ENCODE measurements around the gene C9orf50.

C9orf50 gene

GRCh38 chr9:129631674-129632129 lies 10.8 kb upstream of the C9orf50 start:
- no peak for DNase-seq (ENCODE audit: low read depth, low spot score)

DNA sequence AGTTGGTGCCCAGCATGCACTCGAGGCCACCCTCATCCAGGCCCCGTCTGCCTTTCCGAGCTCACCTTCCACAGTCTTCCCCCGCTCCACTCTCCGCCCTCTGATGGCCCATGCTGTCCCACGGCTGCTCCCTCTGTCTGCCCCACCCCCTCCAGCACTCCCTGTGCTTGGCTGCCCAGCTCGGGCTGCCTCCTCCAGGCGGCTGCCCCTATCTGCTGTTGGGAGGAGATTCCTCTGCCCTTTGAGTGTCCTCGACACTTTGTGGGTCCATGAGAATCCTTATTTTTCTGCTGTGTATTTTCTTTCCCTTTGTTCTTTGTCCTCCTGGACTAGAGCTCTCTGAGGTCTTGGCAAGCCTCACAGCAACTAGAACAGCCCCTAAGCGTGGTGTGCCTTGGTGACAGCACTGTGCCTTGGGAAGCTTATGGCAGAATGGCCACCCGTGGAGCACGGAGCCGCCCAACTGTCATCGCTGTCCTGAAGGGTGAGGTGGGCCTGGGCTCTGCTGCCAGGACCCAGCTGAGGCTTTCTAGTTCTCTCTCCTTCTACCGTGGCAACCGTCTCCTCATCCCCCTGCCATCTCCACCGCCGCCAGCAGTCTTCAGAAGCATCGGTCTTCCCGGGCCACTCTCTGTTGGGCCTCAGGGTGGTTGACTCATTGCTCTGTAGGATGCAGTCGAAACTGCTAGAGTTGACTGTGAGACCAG lies 10.2 kb upstream of the C9orf50 start:
- DNase-seq (ENCODE audit: low read depth, low spot score) = peak; percentile 56

- DNase-seq (ENCODE audit: low read depth, low spot score) = no peak
Observed at GRCh38 chr9:129629251-129629820, 8.4 kb upstream of the C9orf50 start.

GRCh38 chr9:129628709-129629108 lies 7.8 kb upstream of the C9orf50 start:
- no peak for DNase-seq (ENCODE audit: low read depth, low spot score)

DNA sequence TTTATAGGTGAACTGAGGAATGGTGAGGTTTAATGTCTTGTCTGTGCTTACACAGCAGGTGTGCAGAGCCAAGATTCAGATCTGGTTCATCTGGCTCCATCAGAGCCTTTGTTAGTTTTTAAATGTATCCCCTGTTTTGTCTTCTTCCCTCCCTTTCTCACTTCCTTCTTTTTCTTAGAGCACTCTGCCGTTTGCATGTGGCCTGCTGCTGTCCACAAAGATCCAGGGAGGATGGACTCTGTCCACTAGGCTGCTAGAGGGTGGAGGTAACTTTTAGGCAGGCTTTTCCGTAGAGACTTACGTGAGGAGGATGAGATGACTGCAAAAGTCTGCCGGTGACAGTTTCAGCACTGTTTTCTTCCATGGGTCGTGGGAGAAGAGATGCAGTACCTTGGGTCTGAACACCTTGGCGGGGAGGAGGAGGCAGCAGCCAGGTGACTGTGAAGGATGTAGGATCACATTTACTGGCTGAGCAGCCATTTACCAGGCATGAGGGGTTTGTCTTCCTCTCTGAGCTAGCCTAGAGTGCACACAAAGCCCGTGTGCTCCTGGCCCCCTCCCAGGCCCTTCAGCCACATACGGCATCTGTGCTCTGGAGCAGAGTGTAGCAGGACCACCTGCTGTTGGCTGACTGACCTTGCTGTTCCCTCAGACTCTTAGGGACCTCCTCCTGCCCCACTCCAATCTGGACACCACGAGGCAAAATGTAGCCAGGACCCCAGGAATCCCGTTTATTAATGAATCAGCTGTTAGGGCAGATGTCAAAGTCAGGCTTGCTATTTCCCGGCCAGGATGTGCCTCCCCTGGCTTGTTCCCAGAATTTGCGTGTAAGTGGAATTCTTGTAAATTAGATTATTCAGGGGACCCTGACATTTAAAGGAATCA lies 6.9 kb upstream of the C9orf50 start:
- DNase-seq (ENCODE audit: low read depth, low spot score) = no peak

DNA sequence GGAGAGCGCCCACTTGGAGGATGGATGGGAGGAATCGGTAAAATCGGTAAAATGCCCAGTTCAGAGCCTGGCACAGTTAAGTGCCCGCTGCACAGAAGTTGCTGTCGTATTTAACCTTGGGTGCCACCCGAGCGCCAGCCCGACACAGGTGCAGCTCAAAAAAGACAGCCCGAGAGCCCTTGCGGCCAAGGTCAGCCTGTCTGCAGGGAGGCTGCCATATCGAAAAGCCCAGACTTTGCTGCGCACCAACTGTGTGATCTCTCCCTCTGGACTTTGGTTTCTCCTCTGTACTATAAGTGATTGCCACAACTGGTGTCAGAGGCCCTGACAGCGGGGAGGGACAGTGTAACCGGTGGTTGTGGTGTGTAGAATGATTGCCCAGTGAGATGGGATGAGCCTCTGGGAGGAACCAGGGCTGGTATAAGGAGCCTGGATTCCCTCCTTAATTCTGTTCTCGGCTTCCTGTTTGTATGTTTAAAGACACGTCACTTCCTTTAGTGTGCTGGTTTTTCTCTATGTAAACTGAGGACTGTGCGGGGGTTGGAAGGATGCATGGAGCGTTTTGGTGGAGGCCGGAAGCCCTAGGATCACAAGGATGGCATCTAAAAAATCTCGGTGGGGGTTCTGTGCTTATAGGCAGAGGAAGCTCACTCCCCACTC lies 5.9 kb upstream of the C9orf50 start:
- DNase-seq (ENCODE audit: low read depth, low spot score) = peak; percentile 80

- peak; percentile 94 for DNase-seq (ENCODE audit: low read depth, low spot score)
Observed at GRCh38 chr9:129626079-129626624, 5.3 kb upstream of the C9orf50 start, which contains the start of gene NTMT1. Gene NTMT1, plus strand, starts transcription at chr9:129626163. Its CDS starts 6,541 bp downstream, at chr9:129632704.

DNA sequence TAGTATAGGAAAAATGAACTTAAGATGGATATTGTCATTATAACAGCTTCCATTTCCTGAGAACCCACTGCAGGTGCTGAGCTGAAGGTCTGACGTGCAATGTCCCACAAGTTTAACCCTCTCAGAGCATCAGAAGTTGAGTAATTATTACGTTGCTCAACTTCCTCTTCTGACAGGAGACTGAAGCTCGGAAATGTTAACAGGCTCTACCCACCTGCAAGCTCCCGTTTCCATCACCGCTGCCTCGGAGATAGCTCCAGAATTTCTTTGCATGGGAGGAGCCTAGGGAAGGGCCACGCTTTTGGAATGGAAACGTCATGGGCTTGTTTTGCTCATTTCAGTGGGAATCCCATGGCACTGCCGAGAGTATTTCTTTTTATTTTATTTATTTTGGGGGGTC lies 4.0 kb upstream of the C9orf50 start:
- no peak for DNase-seq (ENCODE audit: low read depth, low spot score)

- DNase-seq (ENCODE audit: low read depth, low spot score) = peak; percentile 72
Observed at GRCh38 chr9:129624168-129624759, 3.4 kb upstream of the C9orf50 start.

- DNase-seq (ENCODE audit: low read depth, low spot score) = no peak
Observed at GRCh38 chr9:129623331-129623730, 2.4 kb upstream of the C9orf50 start.

DNA sequence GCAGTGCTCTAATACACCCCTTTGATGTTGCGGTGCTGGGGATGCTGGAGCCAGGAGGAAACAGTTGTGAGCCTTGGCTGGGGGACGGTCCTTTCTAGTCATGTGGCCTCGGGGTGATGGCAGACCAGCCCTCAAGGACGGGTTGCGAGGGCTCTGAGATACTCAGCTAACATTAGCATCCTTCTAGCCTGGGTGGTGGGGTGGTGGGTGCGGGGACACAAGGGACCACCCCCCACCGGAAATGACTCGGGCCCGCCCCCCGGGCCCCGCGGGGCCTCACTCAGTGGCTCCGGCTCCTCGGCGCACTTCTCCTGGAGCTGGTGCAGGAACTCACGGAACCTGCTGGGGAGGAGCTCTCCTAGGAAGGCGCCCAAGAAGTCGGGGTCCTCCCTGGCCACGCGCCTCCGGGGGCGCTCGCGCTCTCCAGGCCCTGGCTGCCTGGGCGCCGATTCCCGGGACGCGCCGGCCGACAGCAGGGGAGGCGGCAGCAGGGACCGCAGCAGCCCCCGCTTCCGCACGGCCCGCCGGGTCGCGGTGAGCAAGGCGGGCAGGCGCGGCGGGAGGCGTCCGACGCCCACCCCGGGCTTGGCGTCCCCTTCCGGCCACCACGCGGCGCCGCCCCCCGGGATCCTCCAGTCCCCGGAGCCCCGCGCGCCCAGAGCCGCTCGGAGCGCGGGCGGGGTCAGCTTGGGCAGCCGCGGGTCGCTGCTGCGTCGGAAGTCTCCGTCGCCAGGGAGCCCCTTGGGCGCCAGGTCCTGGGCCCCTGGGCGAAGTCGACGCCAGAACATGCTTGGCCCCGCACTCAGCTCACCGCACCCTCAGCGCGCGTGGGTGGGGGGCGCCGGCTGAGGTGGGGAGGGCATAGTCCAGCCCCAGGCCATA lies 873 bp downstream of the C9orf50 start:
- DNase-seq (ENCODE audit: low read depth, low spot score) = peak; percentile 68

- DNase-seq (ENCODE audit: low read depth, low spot score) = peak; percentile 70
Observed at GRCh38 chr9:129617167-129617566, 3.7 kb downstream of the C9orf50 start.

GRCh38 chr9:129615407-129616285 lies 5.3 kb downstream of the C9orf50 start:
- DNase-seq (ENCODE audit: low read depth, low spot score) = no peak

GRCh38 chr9:129614932-129615331 lies 6.0 kb downstream of the C9orf50 start:
- DNase-seq (ENCODE audit: low read depth, low spot score) = no peak

DNA sequence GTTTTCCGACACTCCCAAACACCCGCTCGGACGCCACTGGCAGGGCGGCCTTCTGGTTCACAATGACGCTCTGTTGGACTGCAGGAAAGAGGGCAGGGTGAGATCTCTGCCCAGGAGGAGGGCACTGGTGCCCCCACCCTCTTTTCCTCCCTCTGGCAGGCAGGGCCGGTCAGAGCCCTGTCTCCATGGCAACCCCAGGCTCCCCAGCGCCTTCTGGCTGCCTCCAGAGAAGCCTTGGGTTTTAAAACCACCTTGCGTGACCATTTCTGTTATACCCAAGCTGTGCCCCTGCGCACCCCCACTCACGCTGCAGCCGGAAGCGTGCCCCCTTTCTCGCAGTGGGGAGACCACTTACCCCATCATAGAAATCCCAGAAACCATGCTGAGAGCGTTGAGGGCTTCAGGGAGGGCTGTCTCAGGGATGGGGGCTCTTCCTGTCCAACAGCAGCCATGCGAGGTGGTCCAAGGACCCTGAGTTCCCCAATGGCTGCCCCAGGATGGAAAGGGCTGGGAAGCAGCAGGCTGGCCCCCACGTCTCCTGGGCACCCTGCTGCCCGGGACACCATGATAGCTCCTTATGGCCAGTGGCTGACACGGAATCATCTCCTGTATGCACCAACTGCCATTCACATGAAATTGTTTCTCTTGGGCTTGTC lies 7.3 kb downstream of the C9orf50 start:
- peak; percentile 74 for DNase-seq (ENCODE audit: low read depth, low spot score)

GRCh38 chr9:129612815-129613519 lies 7.9 kb downstream of the C9orf50 start:
- no peak for DNase-seq (ENCODE audit: low read depth, low spot score)

- no peak for DNase-seq (ENCODE audit: low read depth, low spot score)
Observed at GRCh38 chr9:129612123-129612522, 8.8 kb downstream of the C9orf50 start.

- no peak for DNase-seq (ENCODE audit: low read depth, low spot score)
Observed at GRCh38 chr9:129611307-129611800, 9.5 kb downstream of the C9orf50 start.
